Renal cortex interstitium (tissue), 11 donors: ENCODE results near the gene MMADHC. TPM values are rescaled to one million over a fixed set of nuclear protein-coding genes. Genes with fewer than 3 reads are reported as not detected.

Experiments used
- DNase-seq, 11 donors: peaks; one replicate each; pipeline ENCODE4 v3.0.0-alpha.2; 2013; ENCODE audit warnings: low read depth in 9 of 11, low spot score in 4 of 11; ENCODE audit errors: extremely low read depth in 1 of 11
- polyA plus RNA-seq, 3 donors: library from polyadenylated mRNA; unstranded; fragments of 120-200 nt; gene quantifications; one replicate each; pipeline ENCODE4 v1.2.1, GENCODE V29; 2013; ENCODE audit not compliant: insufficient read length in 3 of 3

MMADHC gene
- polyA plus RNA-seq, 3 donors, result 104 to 140 (median 112) TPM

DNA sequence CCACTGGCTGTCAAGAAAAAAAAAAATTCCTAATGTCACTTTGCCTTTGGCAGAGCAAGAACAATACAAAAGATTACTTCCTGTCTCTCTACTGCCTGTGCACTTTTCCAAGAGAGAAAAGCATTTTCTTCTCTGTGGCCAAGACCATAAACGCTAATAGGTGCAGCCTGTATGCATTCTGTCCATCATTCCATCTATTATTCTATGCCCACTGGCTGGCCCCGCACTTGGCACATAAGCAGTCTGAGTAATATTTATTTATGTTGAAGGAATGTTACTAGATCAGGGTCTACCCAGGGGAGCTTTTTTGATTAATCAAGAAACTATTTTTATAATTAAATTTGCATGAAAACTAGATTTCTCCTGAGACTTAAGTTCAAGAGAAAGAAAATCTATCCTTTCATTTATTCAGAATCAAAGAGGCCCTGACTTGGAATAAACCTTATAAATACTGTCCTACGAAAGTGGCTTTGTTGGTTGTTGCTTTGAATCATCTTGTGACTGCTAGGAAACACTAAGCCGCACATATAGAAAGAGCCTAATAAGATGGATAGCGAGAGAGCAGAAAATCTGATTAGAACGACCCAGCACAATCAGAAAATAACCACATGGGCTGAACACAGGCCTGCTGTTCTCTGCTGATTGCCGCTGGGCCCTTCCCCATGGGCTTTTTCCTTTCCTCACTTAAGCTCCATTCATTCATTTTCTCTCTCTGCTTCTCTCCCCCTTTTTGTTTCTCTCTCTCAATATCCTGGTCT is 59.4 kb downstream of the MMADHC start:
- no peak for DNase-seq

DNA sequence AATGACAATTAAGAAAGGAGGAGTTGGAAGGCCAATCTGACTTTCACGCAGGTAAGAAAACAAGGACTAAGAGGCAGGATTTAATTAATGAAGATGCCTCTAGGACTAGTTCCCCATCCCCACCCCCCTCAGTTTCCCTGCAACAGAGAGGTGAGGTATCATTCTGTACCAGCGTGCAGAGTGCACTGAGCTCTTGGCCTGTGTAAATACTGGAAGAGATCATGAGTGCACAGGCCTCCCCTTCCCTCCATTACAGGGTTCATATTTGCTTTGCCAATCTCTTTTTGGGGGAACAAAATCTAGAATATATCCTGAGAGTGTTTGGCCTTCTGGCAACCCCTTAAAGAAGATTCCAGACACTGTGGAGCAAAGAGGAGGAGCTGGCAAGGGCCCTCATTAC is 60.9 kb downstream of the MMADHC start:
- DNase-seq, result no peak

DNA sequence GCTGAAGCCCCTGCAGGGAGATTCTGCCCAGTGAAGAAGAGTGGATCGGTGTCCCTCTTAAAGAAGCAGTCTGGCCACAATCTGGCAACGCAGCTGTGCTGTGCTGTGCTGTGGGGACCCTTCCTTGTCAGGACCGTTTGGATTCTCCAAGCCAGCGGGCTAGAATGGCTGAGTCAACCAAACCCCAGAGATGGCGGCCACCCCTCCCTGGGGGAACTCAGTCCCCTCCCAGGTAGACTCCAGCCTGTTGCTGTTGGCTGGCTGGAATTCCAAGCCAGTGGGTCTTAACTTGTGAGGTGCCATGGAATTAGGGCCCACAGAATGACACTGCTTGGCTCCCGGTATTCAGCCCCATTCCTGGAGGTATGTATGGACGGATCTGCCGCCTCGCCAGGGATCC is 62.3 kb downstream of the MMADHC start:
- no peak for DNase-seq
